HFFc6 (cell line): ENCODE measurements around the gene POLH. TPM values are rescaled to one million over a fixed set of nuclear protein-coding genes. Genes with fewer than 3 reads are reported as not detected.

ENCODE experiments used
- DNase-seq: peaks from one replicate; pipeline ENCODE4 v3.0.0-alpha.2; 2018
- H3K27ac Mint-ChIP-seq: 2 replicates; pipeline ENCODE4 v1.8.0; 2020; ENCODE audit warnings: mild to moderate bottlenecking, mixed read lengths
- H3K27me3 Mint-ChIP-seq: 2 replicates; pipeline ENCODE4 v1.8.0; 2021; ENCODE audit warnings: mild to moderate bottlenecking, moderate library complexity, mixed read lengths; ENCODE audit not compliant: insufficient read depth
- H3K36me3 Mint-ChIP-seq: 2 replicates; pipeline ENCODE4 v1.8.0; 2021; ENCODE audit warnings: low read depth, mixed read lengths
- H3K4me1 Mint-ChIP-seq: 2 replicates; pipeline ENCODE4 v1.8.0; 2020; ENCODE audit warnings: low read depth, mixed read lengths
- H3K4me3 Mint-ChIP-seq: 2 replicates; pipeline ENCODE4 v1.8.0; 2020; ENCODE audit warnings: mild to moderate bottlenecking, moderate library complexity, mixed read lengths
- H3K9me3 Mint-ChIP-seq: 2 replicates; pipeline ENCODE4 v1.8.0; 2020; ENCODE audit warnings: mild to moderate bottlenecking, mixed read lengths
- total RNA-seq, 6 experiments: library from RNA; stranded (reverse); fragmentation: NEBNext Ultra II Directional; extraction: Animal tissue kit (Norgen Biotek cat#: 25700); gene quantifications; 2 replicates in 1 of 6; 3 replicates in 5 of 6; pipeline ENCODE4 v1.2.3, GENCODE V29; 2021
- TF ChIP-seq, protein P1 (sequence below): fragments of 200-600 bp; sonication (generic); IDR thresholded peaks from 2 replicates; pipeline ENCODE4 v1.5.0; 2021; ENCODE audit warnings: antibody characterized with exemption, mild to moderate bottlenecking

The POLH gene
- total RNA-seq, 6 experiments from 2014 or later, result 31.4 to 39.8 (median 37.3) TPM

DNA sequence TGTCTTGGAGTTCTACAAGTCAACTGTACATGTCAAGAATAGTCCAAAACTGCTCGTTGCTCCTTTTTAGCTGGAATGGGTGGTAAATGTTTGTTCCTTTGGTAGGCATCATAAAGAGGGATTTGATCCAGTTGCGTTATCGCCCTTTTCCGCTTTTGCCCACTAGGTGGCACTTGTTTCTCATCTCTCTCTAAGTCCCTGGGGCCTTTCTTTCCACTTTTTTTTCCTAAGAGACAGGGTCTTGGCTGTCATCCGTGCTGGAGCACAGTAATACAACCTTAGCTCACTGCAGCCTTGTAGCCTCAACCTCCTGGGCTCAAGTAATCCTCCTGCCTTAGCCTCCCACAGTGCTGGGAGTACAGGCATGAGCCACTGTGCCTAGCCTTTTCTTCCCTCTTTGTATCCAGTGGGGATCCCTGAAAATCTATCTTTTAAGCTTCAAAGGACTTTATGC lies 32.4 kb downstream of the POLH start:
- H3K27me3 Mint-ChIP-seq, result no peaks in the 10 kb centered on the region
- no peaks in the 10 kb centered on the region for H3K9me3 Mint-ChIP-seq
- peaks cover 48% of the 10 kb centered on the region for H3K4me1 Mint-ChIP-seq
- TF ChIP-seq, protein P1, sequence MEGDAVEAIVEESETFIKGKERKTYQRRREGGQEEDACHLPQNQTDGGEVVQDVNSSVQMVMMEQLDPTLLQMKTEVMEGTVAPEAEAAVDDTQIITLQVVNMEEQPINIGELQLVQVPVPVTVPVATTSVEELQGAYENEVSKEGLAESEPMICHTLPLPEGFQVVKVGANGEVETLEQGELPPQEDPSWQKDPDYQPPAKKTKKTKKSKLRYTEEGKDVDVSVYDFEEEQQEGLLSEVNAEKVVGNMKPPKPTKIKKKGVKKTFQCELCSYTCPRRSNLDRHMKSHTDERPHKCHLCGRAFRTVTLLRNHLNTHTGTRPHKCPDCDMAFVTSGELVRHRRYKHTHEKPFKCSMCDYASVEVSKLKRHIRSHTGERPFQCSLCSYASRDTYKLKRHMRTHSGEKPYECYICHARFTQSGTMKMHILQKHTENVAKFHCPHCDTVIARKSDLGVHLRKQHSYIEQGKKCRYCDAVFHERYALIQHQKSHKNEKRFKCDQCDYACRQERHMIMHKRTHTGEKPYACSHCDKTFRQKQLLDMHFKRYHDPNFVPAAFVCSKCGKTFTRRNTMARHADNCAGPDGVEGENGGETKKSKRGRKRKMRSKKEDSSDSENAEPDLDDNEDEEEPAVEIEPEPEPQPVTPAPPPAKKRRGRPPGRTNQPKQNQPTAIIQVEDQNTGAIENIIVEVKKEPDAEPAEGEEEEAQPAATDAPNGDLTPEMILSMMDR, result peak; percentile 93
- H3K36me3 Mint-ChIP-seq, result peaks cover 36% of the 10 kb centered on the region
- DNase-seq, result peak; percentile 62
- no peak overlapping the region for H3K4me3 Mint-ChIP-seq
- no peak overlapping the region for H3K27ac Mint-ChIP-seq

DNA sequence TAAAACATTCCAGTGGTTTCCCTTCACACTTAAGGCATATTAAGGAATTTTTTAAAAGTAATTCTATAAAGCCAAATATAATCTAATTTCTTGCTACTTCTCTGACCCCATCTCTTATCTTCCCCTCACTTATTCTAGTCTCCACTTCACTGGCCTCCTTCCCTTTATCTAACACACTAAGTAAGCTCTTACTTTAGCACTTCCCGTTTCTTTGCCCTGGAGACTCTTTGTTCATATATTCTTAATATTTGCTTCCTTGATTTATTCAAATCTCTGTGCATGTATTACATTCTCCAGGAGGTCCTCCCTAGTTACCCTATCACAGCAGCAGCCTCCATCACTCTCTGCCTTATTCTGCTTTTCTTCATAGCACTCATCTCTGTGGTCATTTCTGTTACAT lies 32.8 kb downstream of the POLH start:
- DNase-seq, result no peak
- peak overlapping the region; percentile 9; the same call in 1 of the 2 replicates for H3K27ac Mint-ChIP-seq
- H3K9me3 Mint-ChIP-seq, result no peaks in the 10 kb centered on the region
- H3K4me1 Mint-ChIP-seq, result peaks cover 48% of the 10 kb centered on the region
- H3K4me3 Mint-ChIP-seq, result no peak overlapping the region
- H3K36me3 Mint-ChIP-seq, result peaks cover 35% of the 10 kb centered on the region
- TF ChIP-seq, protein P1, result no peak
- H3K27me3 Mint-ChIP-seq, result no peaks in the 10 kb centered on the region

DNA sequence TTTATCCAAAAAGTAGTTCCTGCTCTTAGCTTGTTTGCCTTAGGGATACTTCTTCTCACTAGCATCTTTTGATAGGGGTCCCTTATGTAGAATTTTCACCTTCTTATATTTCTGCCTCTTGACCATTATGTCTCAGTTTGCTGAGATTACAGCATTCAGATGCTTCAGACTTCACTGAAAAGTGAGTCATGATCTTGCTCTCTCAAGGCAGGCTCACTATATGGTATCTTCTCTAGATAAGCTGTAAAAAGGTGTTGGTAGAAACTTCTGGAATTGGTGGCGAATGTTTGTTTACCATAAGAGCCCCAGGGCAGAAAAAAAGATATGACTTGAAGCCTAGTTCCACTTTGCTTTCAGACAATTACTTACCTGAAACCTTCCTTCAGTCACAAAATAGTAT lies 33.4 kb downstream of the POLH start:
- Mint-ChIP-seq H3K36me3 (peaks cover 36% of the 10 kb centered on the region), H3K4me1 (peaks cover 46% of the 10 kb centered on the region), H3K27me3 (no peaks in the 10 kb centered on the region), H3K27ac (0 out of 2 replicates have a peak overlapping the region, but pooled peaks have one; percentile 9), H3K4me3 (no peak overlapping the region), H3K9me3 (no peaks in the 10 kb centered on the region)
- TF ChIP-seq, protein P1, result no peak
- DNase-seq, result no peak

DNA sequence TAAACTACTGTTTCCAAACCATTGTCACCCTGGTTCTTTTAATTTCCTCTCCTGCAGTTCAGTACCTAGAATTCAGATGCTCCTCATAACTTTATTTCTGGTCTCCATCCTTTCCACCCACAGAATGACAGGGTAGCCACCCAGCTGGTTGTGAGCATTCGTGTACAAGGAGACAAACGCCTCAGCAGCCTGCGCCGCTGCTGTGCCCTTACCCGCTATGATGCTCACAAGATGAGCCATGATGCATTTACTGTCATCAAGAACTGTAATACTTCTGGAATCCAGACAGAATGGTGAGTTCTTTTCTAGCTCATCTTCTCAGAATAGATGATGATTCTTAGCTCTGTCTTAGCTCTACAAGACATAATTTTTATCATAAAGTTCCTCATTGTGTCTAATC lies 34.4 kb downstream of the POLH start:
- TF ChIP-seq, protein P1, result no peak
- DNase-seq, result no peak
- Mint-ChIP-seq H3K9me3 (no peaks in the 10 kb centered on the region), H3K27me3 (no peaks in the 10 kb centered on the region), H3K27ac (peak overlapping the region; percentile 74; the same call in 1 of the 2 replicates), H3K36me3 (peaks cover 36% of the 10 kb centered on the region), H3K4me1 (peaks cover 46% of the 10 kb centered on the region), H3K4me3 (0 out of 2 replicates have a peak overlapping the region, but pooled peaks have one; percentile 18)

DNA sequence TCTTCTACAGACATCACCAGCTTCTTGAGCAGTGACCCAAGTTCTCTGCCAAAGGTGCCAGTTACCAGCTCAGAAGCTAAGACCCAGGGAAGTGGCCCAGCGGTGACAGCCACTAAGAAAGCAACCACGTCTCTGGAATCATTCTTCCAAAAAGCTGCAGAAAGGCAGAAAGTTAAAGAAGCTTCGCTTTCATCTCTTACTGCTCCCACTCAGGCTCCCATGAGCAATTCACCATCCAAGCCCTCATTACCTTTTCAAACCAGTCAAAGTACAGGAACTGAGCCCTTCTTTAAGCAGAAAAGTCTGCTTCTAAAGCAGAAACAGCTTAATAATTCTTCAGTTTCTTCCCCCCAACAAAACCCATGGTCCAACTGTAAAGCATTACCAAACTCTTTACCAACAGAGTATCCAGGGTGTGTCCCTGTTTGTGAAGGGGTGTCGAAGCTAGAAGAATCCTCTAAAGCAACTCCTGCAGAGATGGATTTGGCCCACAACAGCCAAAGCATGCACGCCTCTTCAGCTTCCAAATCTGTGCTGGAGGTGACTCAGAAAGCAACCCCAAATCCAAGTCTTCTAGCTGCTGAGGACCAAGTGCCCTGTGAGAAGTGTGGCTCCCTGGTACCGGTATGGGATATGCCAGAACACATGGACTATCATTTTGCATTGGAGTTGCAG lies 37.9 kb downstream of the POLH start:
- peaks cover 25% of the 10 kb centered on the region for H3K36me3 Mint-ChIP-seq
- peak overlapping the region; percentile 38 for H3K27ac Mint-ChIP-seq
- H3K4me1 Mint-ChIP-seq, result peaks cover 36% of the 10 kb centered on the region
- TF ChIP-seq, protein P1, result no peak
- no peak overlapping the region for H3K4me3 Mint-ChIP-seq
- peaks cover 5% of the 10 kb centered on the region; the same call in 1 of the 2 replicates for H3K27me3 Mint-ChIP-seq
- H3K9me3 Mint-ChIP-seq, result no peaks in the 10 kb centered on the region
- no peak for DNase-seq
